ENCODE results near the gene CREG1.

GRCh38 chr1:167493372-167493771 lies 60.2 kb downstream of the CREG1 start:
- no peak for TF ChIP-seq CTCF (IDR thresholded peaks at IDR 0.05)
- no peak for TF ChIP-seq POLR2AphosphoS5 (IDR thresholded peaks at IDR 0.05)

All from gastroesophageal sphincter (tissue), 3 donors.